ENCODE measurements around the gene PSMB1. TPM values are rescaled to one million over a fixed set of nuclear protein-coding genes. Genes with fewer than 3 reads are reported as not detected.
A peak's percentile ranks its signal among the peaks of the same experiment; 100 is the strongest.

PSMB1 gene
- total RNA-seq (2014; rRNA removed; shearing (Covaris generic)): 410 and 446 TPM in 2 replicates

GRCh38 chr6:170552765-170553533 is at the start of gene PSMB1:
PSMB1 (minus strand) TSS chr6:170553307; CDS start chr6:170553242, 65 bp downstream.
- no peaks in the 10 kb centered on the region for H3K9me3 ChIP-seq (replicated peaks)
- peaks cover 18% of the 10 kb centered on the region for H3K36me3 ChIP-seq

GRCh38 chr6:170597278-170597677 is 44.2 kb upstream of the PSMB1 start:
- peaks cover 9% of the 10 kb centered on the region for H3K4me1 ChIP-seq
- no peak overlapping the region for H3K4me3 ChIP-seq
- DNase-seq: no peak
- no peaks in the 10 kb centered on the region for H3K27me3 ChIP-seq
- no peak overlapping the region for H3K27ac ChIP-seq
- H3K9me3 ChIP-seq (replicated peaks): no peaks in the 10 kb centered on the region; the same call in 1 of the 2 replicates
- H3K36me3 ChIP-seq: no peaks in the 10 kb centered on the region

More at GRCh38 chr6:170552765-170553533, at the start of gene PSMB1:
- Histone ChIP-seq H3K27me3 (no peaks in the 10 kb centered on the region), H3K27ac (peak within 1 kb of the TSS; percentile 77), H3K4me3 (peak within 1 kb of the TSS; percentile 92), H3K4me1 (no peaks in the 10 kb centered on the region)
- peak; percentile 94 to 95 for DNase-seq

DNA sequence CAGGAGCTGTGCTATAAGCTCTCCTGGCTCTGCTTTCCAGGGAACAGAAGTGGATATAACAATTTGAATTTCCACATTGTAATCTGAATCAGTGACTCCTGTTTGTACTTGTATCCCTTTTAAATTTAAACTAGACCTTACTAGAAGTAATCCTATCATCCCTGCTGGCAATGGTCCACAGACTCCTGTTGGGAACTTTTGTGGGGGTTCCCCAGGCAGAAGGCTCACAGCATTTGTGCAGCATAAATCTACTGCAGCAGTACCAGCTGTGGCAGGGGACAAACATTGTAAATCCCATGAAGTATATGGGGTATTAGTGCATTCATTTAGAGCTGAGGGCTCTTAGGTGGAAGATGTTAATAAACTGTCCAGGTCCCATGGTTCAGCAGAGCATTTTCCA is 43.3 kb upstream of the PSMB1 start:
- H3K4me1 ChIP-seq: peaks cover 9% of the 10 kb centered on the region
- no peaks in the 10 kb centered on the region for H3K27me3 ChIP-seq
- H3K36me3 ChIP-seq: no peaks in the 10 kb centered on the region
- DNase-seq: peak; percentile 70 to 73
- H3K27ac ChIP-seq: no peak overlapping the region; the same call in 1 of the 2 replicates
- H3K4me3 ChIP-seq: no peak overlapping the region
- H3K9me3 ChIP-seq (replicated peaks): no peaks in the 10 kb centered on the region; the same call in 1 of the 2 replicates

- H3K4me3 ChIP-seq: no peak overlapping the region
- peaks cover 3% of the 10 kb centered on the region; the same call in 1 of the 2 replicates for H3K9me3 ChIP-seq (replicated peaks)
- no peak for DNase-seq
- H3K27me3 ChIP-seq: no peaks in the 10 kb centered on the region
- H3K36me3 ChIP-seq: no peaks in the 10 kb centered on the region
- no peaks in the 10 kb centered on the region for H3K4me1 ChIP-seq
- no peak overlapping the region for H3K27ac ChIP-seq
Measured at GRCh38 chr6:170590725-170591124, 37.6 kb upstream of the PSMB1 start.

DNA sequence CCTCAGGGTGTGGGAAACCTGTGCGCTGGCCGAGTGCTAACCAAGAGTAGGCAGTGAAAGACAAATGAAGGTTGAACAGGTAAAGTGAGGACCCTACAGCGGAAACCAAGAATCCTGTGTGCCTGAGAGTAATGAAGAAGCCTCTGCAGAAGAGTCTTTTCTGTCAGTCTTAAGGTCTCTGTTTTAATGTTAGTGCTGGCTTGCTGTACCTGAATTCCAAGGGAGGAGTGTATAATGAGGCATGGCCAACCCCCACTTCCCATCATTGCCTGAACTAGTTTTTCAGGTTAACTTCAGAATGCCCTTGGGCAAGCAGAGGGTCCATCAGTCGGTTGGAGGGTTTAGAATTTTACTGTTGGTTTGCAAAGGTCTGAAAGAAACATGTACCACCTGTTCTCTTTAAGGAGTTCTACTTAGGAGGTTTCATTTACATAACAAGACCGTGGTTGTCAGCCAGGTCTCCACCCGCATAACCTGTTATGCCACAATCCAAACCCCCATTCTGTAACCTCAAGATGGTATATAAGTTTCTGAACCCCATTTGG is 31.9 kb upstream of the PSMB1 start:
- Histone ChIP-seq H3K4me3 (peak overlapping the region; percentile 77), H3K27ac (peak overlapping the region; percentile 33; the same call in 1 of the 2 replicates), H3K27me3 (no peaks in the 10 kb centered on the region), H3K4me1 (no peaks in the 10 kb centered on the region), H3K9me3 (replicated peaks) (no peaks in the 10 kb centered on the region), H3K36me3 (peaks cover 22% of the 10 kb centered on the region)
- no peak for DNase-seq

- Histone ChIP-seq H3K9me3 (replicated peaks) (no peaks in the 10 kb centered on the region), H3K27me3 (no peaks in the 10 kb centered on the region), H3K4me3 (peak within 1 kb of the TSS; percentile 77), H3K36me3 (peaks cover 25% of the 10 kb centered on the region), H3K4me1 (no peaks in the 10 kb centered on the region), H3K27ac (peak within 1 kb of the TSS; percentile 37; the same call in 1 of the 2 replicates)
- DNase-seq: peak; percentile 93
Measured at GRCh38 chr6:170584181-170584953, 31.3 kb upstream of the PSMB1 start, which contains the start of gene PDCD2. PDCD2 (minus strand) TSS chr6:170584637; CDS start chr6:170584581, 56 bp downstream.

- H3K27ac ChIP-seq: peak overlapping the region; percentile 37; the same call in 1 of the 2 replicates
- peaks cover 30% of the 10 kb centered on the region for H3K36me3 ChIP-seq
- no peaks in the 10 kb centered on the region for H3K9me3 ChIP-seq (replicated peaks)
- H3K4me1 ChIP-seq: no peaks in the 10 kb centered on the region
- DNase-seq: no peak
- H3K27me3 ChIP-seq: no peaks in the 10 kb centered on the region
- peak overlapping the region; percentile 77 for H3K4me3 ChIP-seq
Measured at GRCh38 chr6:170583756-170584180, 30.7 kb upstream of the PSMB1 start.

DNA sequence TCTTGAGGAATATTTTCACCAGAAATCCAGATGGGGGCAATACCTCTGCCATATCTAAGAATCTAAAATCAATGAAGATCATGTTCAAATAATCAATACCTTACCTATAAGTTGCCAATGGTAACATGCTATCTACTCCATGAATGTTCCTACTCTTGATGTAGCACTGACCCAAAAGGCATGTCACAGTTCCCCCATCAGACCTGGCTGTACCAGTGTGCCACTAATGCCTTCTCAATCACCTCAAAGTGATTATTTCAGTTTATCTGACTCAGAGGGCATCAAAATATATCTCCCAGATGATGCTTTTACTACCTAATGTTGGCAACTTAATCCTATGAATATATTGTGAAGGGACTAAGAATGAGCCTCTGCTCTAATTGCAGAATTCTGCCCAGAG is 25.8 kb upstream of the PSMB1 start:
- no peak for DNase-seq
- H3K27ac ChIP-seq: no peak overlapping the region
- no peak overlapping the region for H3K4me3 ChIP-seq
- no peaks in the 10 kb centered on the region for H3K4me1 ChIP-seq
- H3K27me3 ChIP-seq: no peaks in the 10 kb centered on the region
- no peaks in the 10 kb centered on the region for H3K9me3 ChIP-seq (replicated peaks)
- H3K36me3 ChIP-seq: peaks cover 72% of the 10 kb centered on the region

- no peak overlapping the region for H3K4me3 ChIP-seq
- DNase-seq: no peak
- H3K27ac ChIP-seq: no peak overlapping the region
- H3K36me3 ChIP-seq: peaks cover 81% of the 10 kb centered on the region
- H3K9me3 ChIP-seq (replicated peaks): no peaks in the 10 kb centered on the region
- H3K4me1 ChIP-seq: no peaks in the 10 kb centered on the region
- H3K27me3 ChIP-seq: no peaks in the 10 kb centered on the region
Measured at GRCh38 chr6:170575250-170575649, 22.1 kb upstream of the PSMB1 start.

DNA sequence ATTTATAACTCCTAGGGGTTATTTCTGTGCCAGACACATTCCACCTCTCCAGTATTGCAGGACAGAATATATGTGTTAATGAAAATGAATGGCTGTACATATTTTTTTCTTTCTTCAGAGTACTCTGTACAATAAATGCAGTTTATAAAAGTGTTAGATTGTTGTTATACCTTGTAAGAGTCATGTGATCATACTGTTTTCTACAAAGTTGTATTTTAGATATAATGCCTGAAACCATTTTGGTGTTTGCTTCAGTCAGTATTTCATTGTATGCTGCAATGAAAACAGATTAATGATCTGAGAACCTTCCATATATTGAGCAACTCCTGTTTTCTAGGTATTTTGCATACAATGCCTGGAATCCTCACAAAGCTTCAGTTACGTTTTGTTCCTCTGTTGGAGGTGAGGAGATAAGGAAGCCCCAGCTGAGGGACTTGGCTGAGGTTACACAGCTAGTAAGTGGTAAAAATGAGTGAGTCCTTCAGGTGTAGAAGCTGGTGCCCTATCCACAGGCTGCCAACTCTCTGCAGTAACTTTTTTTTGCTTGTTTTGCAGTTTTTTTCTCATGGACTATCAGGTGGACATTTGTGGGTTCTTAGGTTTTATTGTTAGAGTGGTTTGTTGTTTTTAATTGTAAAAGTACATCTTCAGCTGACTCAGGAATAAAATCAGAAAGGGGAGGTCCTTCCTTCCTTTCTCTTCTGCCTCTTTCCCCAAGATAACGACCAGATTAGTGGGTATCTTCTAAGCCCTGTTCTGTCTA is 19.8 kb upstream of the PSMB1 start:
- Histone ChIP-seq H3K27ac (no peak overlapping the region), H3K4me1 (no peaks in the 10 kb centered on the region), H3K9me3 (replicated peaks) (no peaks in the 10 kb centered on the region), H3K4me3 (no peak overlapping the region), H3K27me3 (no peaks in the 10 kb centered on the region), H3K36me3 (peaks cover 84% of the 10 kb centered on the region)
- no peak for DNase-seq

- Histone ChIP-seq H3K4me3 (no peak overlapping the region), H3K27ac (no peak overlapping the region), H3K27me3 (no peaks in the 10 kb centered on the region), H3K9me3 (replicated peaks) (no peaks in the 10 kb centered on the region), H3K36me3 (peaks cover 63% of the 10 kb centered on the region), H3K4me1 (no peaks in the 10 kb centered on the region)
- DNase-seq: no peak
Measured at GRCh38 chr6:170564936-170565530, 11.9 kb upstream of the PSMB1 start.

- Histone ChIP-seq H3K36me3 (peaks cover 60% of the 10 kb centered on the region), H3K4me1 (no peaks in the 10 kb centered on the region), H3K4me3 (no peak overlapping the region), H3K27me3 (no peaks in the 10 kb centered on the region), H3K9me3 (replicated peaks) (no peaks in the 10 kb centered on the region), H3K27ac (no peak overlapping the region)
- DNase-seq: no peak
Measured at GRCh38 chr6:170561555-170561954, 8.4 kb upstream of the PSMB1 start.

DNA sequence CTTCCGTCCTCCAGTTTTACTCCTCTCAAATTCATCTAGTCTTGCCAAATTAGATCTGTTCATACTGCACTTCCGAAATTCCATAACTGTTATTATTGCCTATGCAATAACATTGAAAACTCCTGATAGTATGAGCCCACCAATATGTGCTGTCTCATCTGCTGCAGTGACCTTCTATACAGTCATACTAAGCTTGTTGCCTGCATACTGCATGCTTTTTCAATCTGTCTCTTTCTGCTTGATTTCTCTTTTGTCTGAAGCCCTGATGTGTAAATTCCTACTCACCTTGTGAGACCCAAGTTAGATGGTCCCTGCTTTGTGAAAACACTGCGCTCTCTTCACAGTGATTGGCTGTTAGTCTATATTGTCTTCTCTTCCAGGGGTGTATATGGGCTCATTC is 2.2 kb upstream of the PSMB1 start:
- Histone ChIP-seq H3K27ac (no peak overlapping the region), H3K36me3 (peaks cover 24% of the 10 kb centered on the region), H3K27me3 (no peaks in the 10 kb centered on the region), H3K4me1 (no peaks in the 10 kb centered on the region), H3K9me3 (replicated peaks) (no peaks in the 10 kb centered on the region), H3K4me3 (peak overlapping the region; percentile 92)
- DNase-seq: no peak

DNA sequence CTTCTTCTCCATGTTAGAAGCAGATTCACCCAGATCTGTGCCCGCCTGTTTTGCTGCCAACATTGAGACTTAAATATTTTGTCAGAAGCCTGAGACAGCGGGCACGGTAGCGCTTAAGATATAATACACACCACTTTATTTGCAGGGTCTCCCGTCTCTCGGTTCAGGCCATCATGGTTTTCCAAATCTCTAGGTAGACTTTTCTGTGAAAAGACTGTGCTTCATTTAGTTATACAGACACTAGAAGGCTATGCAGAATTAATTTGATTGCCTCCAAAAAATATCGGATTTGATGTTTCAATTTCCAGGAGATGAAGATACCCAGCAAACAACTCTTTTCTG is 1.7 kb upstream of the PSMB1 start:
- Histone ChIP-seq H3K27me3 (no peaks in the 10 kb centered on the region), H3K4me3 (peak overlapping the region; percentile 92), H3K9me3 (replicated peaks) (no peaks in the 10 kb centered on the region), H3K27ac (peak overlapping the region; percentile 77), H3K36me3 (peaks cover 22% of the 10 kb centered on the region), H3K4me1 (no peaks in the 10 kb centered on the region)
- DNase-seq: no peak

Data from SJCRH30 (cell line).